ENCODE measurements around the gene USP47.
A peak's percentile ranks its signal among the peaks of the same experiment; 100 is the strongest.
"Not testable (repeated sequence)": the region's sequence is repeated elsewhere in the genome, so short reads cannot be mapped to it uniquely, and the experiment has no call there.

Gene USP47

DNA sequence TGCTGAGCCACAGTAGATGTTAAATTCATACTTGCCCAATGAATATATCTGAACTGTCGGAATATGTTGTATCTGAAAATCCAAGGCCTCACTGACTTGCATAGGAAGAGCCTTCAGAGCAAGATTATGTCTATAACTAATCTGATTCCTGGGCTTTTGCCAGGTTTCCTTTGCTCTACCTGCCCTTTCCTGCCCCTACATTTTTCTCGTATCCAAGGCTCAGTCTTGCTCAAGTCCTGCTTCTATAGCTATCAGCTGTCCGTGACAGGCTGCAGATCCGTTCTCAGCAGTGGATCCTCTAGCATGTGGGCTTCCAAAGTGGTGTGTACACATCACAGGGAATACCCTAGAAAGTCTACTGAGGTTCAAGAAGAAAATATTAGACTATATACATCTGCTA lies 18.8 kb upstream of the USP47 start:
- DNase-seq (ENCODE audit: low read depth), result no peak

DNA sequence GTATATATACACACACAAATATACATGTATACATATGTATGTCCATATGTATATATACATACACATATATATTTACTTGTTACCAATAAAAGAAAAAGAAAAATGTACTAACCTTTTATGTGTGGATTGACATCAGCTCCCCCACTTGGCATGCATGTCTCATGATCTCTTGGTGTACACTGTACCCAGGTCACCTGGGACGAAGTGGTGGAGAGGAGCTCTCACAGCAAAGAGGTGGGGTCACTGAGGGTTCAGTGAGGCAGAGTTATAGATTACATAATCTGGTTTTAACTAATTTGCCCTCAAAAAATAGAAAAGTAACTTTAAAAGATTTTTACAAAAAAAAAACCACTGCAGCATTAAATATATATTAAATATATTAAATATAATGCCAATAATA lies 15.5 kb upstream of the USP47 start:
- no peak for DNase-seq (ENCODE audit: low read depth)

- no peak for DNase-seq (ENCODE audit: low read depth)
Measured at GRCh38 chr11:11827272-11827671, 14.5 kb upstream of the USP47 start.

DNA sequence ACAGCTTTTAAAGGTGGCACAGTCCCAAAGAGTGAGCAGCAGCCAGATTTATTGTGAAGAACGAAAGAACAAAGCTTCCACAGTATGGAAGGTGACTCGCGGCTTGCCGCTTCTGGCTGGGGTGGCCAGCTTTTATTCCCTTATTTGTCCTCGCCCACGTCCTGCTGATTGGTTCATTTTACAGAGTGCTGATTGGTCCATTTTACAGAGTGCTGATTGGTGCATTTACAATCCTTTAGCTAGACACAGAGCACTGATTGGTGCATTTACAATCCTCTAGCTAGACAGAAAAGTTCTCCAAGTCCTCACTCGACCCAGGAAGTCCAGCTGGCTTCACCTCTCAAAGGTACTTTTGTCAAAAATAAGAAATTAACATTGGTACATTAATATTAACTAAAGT lies 10.4 kb upstream of the USP47 start:
- DNase-seq (ENCODE audit: low read depth), result not testable (repeated sequence)

DNA sequence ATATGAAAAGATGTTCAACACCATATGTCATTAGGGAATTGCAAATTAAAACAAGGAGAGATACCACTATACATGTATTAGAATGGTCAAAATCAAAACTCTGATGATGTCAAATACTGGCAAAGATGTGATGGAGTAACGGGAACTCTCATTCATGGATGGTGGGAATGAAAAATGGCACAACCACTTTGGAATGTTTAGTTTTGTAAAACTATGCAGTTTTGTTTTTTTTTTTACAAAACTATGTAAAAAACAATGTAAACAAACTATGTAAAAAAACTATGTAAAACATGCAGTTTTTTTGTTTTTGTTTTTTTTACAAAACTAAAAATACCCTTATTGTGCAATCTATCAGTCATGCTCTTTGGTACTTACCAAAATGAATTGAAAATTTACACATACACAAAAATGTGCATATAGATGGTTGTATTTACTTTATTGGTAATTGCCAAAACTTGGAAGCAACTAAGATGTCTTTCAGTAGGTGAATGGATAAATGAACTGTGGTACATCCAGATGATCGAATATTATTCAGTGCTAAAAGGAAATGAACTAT lies 5.0 kb upstream of the USP47 start:
- DNase-seq (ENCODE audit: low read depth), result no peak

GRCh38 chr11:11839718-11840117 lies 2.1 kb upstream of the USP47 start:
- DNase-seq (ENCODE audit: low read depth), result no peak

GRCh38 chr11:11841116-11841722 lies 553 bp upstream of the USP47 start:
- DNase-seq (ENCODE audit: low read depth), result no peak

DNA sequence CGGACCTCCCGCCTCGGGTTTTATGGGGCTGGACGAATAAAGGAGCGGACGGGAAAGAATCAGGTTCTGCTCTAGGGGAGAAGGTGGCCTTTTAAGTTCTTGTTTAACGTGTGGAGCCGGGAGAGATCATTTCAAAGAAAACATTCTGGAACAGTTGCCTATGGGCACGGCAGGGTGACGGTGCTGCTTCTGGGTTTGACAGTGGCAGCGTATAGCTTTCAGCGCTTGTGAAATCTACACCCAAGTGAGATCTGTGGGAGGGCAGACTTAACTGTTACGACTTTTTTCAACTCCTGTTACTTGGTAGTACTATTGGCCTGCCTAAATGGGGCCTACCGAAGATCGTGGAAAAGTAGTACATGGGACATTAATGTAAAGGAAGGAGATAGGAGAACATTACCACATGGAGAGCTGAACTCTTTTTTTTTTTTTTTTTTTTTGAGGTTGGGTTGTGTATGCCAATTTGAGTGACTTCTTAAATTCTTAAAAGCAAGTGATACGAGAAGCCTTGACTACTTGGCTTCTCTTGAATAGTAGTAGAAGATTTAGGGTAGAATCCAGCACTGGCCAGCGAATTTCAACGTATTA lies 743 bp downstream of the USP47 start:
- DNase-seq (ENCODE audit: low read depth), result no peak

DNA sequence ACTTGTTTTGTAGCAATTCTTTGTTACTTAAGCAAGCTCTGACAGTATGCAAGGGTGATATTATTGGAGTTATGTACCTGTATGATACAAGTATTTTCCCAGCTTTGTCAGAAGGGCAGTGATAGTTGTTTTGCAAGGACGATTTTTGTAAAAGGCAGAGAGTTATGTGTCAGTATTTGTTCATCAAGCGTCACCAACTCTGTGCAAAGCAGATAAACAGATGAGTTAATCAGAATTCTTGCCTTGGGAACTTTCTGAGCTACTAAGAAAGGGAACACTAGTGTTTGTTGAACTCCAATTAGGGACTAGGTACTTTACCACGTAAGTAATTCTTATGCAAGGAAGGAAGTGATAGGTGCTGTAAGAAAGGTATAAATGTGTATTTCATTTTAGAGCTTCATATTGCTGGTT lies 1.4 kb downstream of the USP47 start:
- peak; percentile 57 for DNase-seq (ENCODE audit: low read depth)

- no peak for DNase-seq (ENCODE audit: low read depth)
Measured at GRCh38 chr11:11843642-11844041, 1.9 kb downstream of the USP47 start.

GRCh38 chr11:11844272-11844671 lies 2.5 kb downstream of the USP47 start:
- no peak for DNase-seq (ENCODE audit: low read depth)

DNA sequence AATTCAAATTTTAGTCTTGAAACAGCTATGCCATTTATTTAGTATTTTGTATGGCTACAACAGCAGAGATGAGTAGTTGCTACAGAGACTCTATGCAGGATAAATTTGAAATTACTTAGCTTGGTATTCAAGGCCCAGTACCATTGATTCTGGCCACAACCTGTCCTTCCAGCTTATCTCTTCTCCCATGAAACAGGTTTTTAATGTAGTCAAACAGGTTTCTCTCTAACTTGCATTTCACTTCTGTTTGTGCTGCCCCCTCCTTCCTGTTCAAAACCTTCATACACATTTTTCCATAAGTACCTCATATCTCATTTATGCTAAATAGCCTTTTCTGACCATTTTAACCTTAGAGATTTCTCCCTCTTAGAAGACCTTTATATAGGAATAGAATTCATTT lies 3.3 kb downstream of the USP47 start:
- DNase-seq (ENCODE audit: low read depth), result no peak

- no peak for DNase-seq (ENCODE audit: low read depth)
Measured at GRCh38 chr11:11845551-11845950, 3.8 kb downstream of the USP47 start.

DNA sequence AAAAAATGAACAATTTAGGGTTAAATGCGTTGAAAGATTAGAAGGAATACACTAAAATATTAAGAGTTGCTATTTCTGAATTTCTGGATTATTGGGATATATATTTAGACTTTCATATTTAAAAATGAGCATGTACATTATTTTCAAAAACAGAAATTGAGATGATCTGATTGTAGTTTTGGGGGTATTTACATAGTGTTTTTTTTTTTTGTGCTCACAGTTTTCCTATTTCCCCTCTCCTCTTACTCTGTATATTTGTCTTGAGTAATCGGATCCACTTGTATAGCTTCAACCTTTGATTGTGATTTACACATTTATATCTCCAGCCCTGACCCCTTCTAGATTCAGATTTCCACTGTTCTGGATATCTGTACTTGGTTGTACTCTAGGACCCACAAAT lies 5.3 kb downstream of the USP47 start:
- no peak for DNase-seq (ENCODE audit: low read depth)

DNA sequence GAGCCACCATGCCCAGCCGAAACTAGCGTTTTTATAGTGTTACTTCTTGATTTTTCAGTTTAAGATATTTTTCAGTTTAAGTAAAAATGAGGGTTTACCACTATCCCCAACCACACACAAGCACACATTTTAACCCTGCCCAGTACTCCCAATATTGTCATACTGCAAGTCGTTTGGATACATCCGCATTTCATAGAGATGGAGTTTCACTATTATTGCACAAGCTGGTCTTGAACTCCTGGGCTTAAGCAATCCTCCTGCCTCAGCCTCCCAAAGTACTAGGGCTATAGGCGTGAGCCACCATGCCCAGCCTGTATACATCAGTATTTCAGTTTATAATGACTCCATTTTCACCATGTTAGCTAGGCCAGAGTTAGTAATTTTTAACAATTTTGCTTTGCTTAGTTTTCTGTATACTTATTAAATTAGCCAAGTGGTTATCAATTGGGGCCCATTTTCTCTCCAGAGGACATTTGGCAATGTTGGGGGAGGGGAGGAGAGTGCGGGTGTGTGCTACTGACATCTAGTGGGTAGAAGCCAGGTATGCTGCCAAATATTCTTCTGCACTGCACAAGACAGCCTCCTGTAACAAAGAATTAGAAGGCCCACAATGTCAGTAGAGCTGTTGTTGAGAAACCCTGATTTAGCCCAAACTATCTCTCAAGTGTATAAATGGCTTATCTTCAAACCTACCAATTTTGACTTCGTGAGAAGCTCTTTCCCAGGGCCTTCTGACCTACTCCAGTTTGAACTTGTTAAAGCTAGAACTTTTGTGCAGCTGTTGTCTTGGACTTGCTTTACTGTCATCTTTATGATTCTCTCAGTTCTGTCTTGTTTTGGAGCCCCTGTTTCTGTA lies 7.3 kb downstream of the USP47 start:
- DNase-seq (ENCODE audit: low read depth), result no peak

GRCh38 chr11:11850668-11851067 lies 8.9 kb downstream of the USP47 start:
- no peak for DNase-seq (ENCODE audit: low read depth)

DNA sequence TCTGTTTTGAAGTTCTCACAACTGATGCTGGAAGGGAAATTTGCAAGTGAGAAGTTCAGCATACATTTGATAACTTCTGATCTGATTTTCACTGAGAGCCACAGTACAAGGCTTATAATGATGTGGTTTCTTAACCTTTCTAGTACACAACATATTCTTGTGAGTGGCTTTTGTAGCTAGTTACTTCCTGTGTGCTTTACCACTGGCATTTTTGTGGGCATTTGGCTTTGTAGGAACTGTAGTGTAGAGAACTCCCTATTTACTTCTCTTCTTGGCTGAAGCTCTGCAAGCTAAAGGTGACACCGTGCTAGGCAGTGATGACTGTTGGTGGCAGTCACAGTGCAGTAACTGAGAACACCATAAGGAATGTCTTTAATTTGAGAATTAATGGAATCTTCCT lies 14.9 kb downstream of the USP47 start:
- DNase-seq (ENCODE audit: low read depth), result no peak

GRCh38 chr11:11857769-11858168 lies 16.0 kb downstream of the USP47 start:
- no peak for DNase-seq (ENCODE audit: low read depth)

DNA sequence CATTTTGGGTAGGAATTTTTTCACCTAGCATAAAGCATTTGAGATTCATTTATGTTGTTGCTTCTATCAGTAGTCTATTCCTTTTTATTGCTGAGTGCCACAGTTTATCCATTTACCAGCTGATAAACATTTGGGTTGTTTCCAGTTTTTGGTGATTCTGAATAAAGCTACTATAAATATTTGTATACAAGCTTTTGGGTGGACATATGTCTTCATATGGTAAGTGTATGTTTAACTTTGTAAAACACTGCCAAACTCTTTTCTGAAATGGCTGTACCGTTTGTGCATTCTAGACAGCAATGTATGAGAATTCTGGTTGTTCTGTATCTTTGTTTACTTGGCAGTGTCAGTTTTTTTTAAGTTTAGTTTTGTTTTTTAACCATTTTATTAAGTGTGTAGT lies 16.9 kb downstream of the USP47 start:
- no peak for DNase-seq (ENCODE audit: low read depth)

DNA sequence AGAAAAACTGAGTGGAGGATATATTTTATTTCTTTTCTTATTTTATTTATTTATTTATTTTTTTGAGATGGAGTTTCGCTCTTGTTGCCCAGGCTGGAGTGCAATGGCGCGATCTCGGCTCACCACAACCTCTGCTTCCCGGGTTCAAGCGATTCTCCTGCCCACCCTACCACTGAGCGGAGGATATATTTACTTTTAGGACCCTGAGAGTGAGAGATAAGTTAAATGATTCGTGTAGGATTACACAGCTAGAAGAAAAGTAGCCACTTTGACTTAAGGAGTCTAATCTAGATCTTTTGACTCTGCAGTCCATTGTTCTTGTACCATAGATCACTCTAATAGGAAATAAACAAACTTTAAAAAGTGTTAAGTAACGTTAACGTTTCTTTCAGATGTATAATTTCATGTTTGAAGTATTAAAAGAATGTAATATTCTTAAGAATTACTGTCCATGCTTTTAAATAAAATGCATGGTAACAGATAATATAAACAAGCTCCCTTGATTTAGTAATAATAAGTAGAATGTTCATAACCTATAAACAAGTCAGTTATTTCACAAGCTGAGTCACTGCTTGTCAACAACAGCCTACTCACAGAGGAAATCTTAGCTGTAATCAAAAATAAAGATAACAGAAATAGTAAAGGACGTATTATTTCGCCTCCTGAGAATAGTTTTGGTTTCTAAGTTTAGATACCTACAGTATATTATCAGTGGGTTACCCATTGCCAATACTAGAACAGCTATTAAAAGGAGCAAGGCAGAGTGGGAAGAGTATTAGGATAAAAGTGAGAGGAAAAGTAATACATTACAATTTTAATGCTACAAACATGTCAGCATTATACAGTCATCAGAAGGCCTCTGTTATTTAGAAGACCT lies 18.6 kb downstream of the USP47 start:
- no peak for DNase-seq (ENCODE audit: low read depth)

GRCh38 chr11:11862999-11863398 lies 21.2 kb downstream of the USP47 start:
- no peak for DNase-seq (ENCODE audit: low read depth)

DNA sequence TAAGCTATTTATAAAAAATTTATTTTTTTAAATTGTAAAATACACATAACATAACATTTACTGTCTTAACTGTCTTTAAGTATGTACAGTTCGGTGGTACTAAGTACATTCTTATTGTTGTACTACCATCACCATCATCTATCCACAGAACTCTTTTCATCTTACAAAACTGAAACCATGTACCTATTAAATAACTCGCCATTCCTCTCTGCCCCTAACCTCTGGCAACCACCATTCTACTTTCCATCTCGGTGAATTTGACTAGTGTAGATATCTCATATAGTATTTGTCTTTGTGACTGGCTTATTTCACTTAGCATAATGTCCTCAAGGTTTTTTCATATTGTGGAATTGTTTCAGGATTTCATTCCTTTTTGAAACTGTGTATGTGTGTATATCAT lies 22.6 kb downstream of the USP47 start:
- no peak for DNase-seq (ENCODE audit: low read depth)
